Measurements from ENCODE around the gene PERM1. TPM values are rescaled to one million over a fixed set of nuclear protein-coding genes. Genes with fewer than 3 reads are reported as not detected.

PERM1 gene
- total RNA-seq, 1 experiment from 2014 or later: not detected

DNA sequence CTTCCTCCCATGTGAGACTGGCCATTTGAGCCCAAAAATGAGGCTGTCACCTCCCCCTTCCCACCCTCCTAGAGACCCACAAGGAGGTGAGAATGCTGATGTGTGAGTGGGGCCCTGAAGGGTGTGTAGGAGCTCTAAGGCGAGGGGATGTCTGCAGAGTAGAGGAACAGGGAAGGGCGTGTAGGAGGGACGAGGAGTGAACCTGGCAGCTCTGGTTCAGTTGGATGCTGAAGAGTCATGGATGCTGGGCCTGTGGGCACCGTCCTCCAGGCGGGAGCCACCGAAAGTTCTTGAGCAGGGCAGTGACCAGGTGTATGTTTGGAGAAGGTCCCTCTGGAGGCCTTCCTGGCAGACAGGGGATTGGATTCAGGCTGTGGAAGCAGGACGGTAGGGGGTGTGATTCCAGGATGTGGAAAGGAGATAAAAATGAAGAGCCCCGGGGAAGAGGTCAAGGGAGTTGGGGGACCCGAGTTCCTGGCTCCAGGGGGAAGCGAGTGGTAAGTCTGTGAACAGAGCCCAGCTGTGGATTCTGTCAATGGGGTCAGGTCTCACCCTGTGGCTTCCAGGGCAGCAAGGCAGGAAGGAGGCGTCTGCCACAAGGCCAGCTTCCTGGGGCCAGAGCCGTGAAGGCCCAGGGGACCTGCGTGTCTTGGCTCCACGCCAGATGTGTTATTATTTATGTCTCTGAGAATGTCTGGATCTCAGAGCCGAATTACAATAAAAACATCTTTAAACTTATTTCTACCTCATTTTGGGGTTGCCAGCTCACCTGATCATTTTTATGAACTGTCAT, 50.3 kb downstream of the PERM1 start (continued):
- TF ChIP-seq E2F4 (CRISPR knock-in tag; IDR thresholded peaks at IDR 0.05; ENCODE audit: borderline replicate concordance, low read depth) (no peak), PREB (CRISPR knock-in tag; IDR thresholded peaks at IDR 0.05; ENCODE audit: borderline replicate concordance) (no peak), ZBTB21 (CRISPR knock-in tag; IDR thresholded peaks at IDR 0.05; ENCODE audit: borderline replicate concordance) (no peak)

GRCh38 chr1:930633-931138, 51.2 kb downstream of the PERM1 start:
- TF ChIP-seq, protein P1, sequence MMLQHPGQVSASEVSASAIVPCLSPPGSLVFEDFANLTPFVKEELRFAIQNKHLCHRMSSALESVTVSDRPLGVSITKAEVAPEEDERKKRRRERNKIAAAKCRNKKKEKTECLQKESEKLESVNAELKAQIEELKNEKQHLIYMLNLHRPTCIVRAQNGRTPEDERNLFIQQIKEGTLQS (CRISPR knock-in tag; conservative IDR thresholded peaks at IDR 0.05): no peak
- TF ChIP-seq MAX (CRISPR knock-in tag; IDR thresholded peaks at IDR 0.05): no peak
- no peak for TF ChIP-seq JUN (CRISPR knock-in tag; IDR thresholded peaks at IDR 0.05)
- no peak for TF ChIP-seq ZMAT4 (CRISPR knock-in tag; IDR thresholded peaks at IDR 0.05)
- no peak for TF ChIP-seq NR2C2 (CRISPR knock-in tag; IDR thresholded peaks at IDR 0.05)
- no peak for TF ChIP-seq TCF7 (CRISPR knock-in tag; IDR thresholded peaks at IDR 0.05; ENCODE audit: low read depth)
- TF ChIP-seq, protein P2, sequence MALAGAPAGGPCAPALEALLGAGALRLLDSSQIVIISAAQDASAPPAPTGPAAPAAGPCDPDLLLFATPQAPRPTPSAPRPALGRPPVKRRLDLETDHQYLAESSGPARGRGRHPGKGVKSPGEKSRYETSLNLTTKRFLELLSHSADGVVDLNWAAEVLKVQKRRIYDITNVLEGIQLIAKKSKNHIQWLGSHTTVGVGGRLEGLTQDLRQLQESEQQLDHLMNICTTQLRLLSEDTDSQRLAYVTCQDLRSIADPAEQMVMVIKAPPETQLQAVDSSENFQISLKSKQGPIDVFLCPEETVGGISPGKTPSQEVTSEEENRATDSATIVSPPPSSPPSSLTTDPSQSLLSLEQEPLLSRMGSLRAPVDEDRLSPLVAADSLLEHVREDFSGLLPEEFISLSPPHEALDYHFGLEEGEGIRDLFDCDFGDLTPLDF (CRISPR knock-in tag; IDR thresholded peaks at IDR 0.05): no peak
- no peak for TF ChIP-seq ZNF232 (CRISPR knock-in tag; IDR thresholded peaks at IDR 0.05)
- TF ChIP-seq ERG (CRISPR knock-in tag; IDR thresholded peaks at IDR 0.05): no peak
- TF ChIP-seq, protein P3, sequence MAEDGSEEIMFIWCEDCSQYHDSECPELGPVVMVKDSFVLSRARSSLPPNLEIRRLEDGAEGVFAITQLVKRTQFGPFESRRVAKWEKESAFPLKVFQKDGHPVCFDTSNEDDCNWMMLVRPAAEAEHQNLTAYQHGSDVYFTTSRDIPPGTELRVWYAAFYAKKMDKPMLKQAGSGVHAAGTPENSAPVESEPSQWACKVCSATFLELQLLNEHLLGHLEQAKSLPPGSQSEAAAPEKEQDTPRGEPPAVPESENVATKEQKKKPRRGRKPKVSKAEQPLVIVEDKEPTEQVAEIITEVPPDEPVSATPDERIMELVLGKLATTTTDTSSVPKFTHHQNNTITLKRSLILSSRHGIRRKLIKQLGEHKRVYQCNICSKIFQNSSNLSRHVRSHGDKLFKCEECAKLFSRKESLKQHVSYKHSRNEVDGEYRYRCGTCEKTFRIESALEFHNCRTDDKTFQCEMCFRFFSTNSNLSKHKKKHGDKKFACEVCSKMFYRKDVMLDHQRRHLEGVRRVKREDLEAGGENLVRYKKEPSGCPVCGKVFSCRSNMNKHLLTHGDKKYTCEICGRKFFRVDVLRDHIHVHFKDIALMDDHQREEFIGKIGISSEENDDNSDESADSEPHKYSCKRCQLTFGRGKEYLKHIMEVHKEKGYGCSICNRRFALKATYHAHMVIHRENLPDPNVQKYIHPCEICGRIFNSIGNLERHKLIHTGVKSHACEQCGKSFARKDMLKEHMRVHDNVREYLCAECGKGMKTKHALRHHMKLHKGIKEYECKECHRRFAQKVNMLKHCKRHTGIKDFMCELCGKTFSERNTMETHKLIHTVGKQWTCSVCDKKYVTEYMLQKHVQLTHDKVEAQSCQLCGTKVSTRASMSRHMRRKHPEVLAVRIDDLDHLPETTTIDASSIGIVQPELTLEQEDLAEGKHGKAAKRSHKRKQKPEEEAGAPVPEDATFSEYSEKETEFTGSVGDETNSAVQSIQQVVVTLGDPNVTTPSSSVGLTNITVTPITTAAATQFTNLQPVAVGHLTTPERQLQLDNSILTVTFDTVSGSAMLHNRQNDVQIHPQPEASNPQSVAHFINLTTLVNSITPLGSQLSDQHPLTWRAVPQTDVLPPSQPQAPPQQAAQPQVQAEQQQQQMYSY (CRISPR knock-in tag; IDR thresholded peaks at IDR 0.05): no peak
- TF ChIP-seq, protein P4, sequence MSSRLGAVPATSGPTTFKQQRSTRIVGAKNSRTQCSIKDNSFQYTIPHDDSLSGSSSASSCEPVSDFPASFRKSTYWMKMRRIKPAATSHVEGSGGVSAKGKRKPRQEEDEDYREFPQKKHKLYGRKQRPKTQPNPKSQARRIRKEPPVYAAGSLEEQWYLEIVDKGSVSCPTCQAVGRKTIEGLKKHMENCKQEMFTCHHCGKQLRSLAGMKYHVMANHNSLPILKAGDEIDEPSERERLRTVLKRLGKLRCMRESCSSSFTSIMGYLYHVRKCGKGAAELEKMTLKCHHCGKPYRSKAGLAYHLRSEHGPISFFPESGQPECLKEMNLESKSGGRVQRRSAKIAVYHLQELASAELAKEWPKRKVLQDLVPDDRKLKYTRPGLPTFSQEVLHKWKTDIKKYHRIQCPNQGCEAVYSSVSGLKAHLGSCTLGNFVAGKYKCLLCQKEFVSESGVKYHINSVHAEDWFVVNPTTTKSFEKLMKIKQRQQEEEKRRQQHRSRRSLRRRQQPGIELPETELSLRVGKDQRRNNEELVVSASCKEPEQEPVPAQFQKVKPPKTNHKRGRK (CRISPR knock-in tag; IDR thresholded peaks at IDR 0.05; ENCODE audit: borderline replicate concordance): no peak
- TF ChIP-seq, protein P5, sequence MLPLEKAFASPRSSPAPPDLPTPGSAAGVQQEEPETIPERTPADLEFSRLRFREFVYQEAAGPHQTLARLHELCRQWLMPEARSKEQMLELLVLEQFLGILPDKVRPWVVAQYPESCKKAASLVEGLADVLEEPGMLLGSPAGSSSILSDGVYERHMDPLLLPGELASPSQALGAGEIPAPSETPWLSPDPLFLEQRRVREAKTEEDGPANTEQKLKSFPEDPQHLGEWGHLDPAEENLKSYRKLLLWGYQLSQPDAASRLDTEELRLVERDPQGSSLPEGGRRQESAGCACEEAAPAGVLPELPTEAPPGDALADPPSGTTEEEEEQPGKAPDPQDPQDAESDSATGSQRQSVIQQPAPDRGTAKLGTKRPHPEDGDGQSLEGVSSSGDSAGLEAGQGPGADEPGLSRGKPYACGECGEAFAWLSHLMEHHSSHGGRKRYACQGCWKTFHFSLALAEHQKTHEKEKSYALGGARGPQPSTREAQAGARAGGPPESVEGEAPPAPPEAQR (CRISPR knock-in tag; IDR thresholded peaks at IDR 0.05): no peak
- no peak for TF ChIP-seq JAZF1 (CRISPR knock-in tag; IDR thresholded peaks at IDR 0.05)
- TF ChIP-seq, protein P6, sequence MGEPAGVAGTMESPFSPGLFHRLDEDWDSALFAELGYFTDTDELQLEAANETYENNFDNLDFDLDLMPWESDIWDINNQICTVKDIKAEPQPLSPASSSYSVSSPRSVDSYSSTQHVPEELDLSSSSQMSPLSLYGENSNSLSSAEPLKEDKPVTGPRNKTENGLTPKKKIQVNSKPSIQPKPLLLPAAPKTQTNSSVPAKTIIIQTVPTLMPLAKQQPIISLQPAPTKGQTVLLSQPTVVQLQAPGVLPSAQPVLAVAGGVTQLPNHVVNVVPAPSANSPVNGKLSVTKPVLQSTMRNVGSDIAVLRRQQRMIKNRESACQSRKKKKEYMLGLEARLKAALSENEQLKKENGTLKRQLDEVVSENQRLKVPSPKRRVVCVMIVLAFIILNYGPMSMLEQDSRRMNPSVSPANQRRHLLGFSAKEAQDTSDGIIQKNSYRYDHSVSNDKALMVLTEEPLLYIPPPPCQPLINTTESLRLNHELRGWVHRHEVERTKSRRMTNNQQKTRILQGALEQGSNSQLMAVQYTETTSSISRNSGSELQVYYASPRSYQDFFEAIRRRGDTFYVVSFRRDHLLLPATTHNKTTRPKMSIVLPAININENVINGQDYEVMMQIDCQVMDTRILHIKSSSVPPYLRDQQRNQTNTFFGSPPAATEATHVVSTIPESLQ (CRISPR knock-in tag; IDR thresholded peaks at IDR 0.05): no peak
- no peak for DNase-seq (ENCODE audit: low spot score)
- ATAC-seq: no peak
- POLR2A ChIA-PET: no interaction called here
- no peak overlapping the region for H3K4me3 Mint-ChIP-seq
- H3K27me3 Mint-ChIP-seq (ENCODE audit: low read depth): peaks cover 90% of the 10 kb centered on the region
- H3K4me1 Mint-ChIP-seq: peaks cover 14% of the 10 kb centered on the region
- H3K9me3 Mint-ChIP-seq: no peaks in the 10 kb centered on the region
- CTCF ChIA-PET: interaction anchor here (0.8 to 2.9 kb wide), 5 partner anchors 8 to 25 kb away, joined by 3 to 20 read pairs (median 5); no protein-coding TSS in a partner anchor
- no peak overlapping the region for H3K27ac Mint-ChIP-seq
- no peaks in the 10 kb centered on the region for H3K36me3 Mint-ChIP-seq

Measured in WTC11 (cell line).